Lower leg skin (tissue), 4 donors: ENCODE data around the gene LSM4. TPM values are rescaled to one million over a fixed set of nuclear protein-coding genes. Genes with fewer than 3 reads are reported as not detected.

Experiments used
- DNase-seq, 2 donors: peaks; one replicate each; pipeline ENCODE4 v3.0.0-alpha.2; 2019; ENCODE audit warnings: low spot score in 2 of 2
- H3K4me3 ChIP-seq: fragments of 200-600 bp; sonication (generic); 2 replicates; pipeline ENCODE4 v1.5.1; 2017; ENCODE audit warnings: mild to moderate bottlenecking, low read depth; ENCODE audit not compliant: poor library complexity, severe bottlenecking
- CTCF ChIP-seq, 3 donors: fragments of 450-650 bp; IDR thresholded peaks; one replicate each; pipeline ENCODE4 v1.5.1; 2016; ENCODE audit warnings: antibody characterized with exemption in 3 of 3, mild to moderate bottlenecking in 3 of 3, moderate library complexity in 2 of 3
- POLR2A ChIP-seq, 2 donors: fragments of 450-650 bp; IDR thresholded peaks; one replicate each; pipeline ENCODE4 v1.6.1; 2016 to 2017; ENCODE audit warnings: antibody characterized with exemption in 2 of 2, mild to moderate bottlenecking in 1 of 2, moderate library complexity in 1 of 2
- WGBS, 2 donors: methylation state at CpG; one replicate each; pipeline ENCODE4 v1.1.5; 2018; 5-methylcytosine and 5-hydroxymethylcytosine counted together
- intact Hi-C: fragments of 100-400 bp; cut with DNase I; formaldehyde crosslinking; loops from one replicate; pipeline ENCODE4 v1.15.0; 2023; ENCODE audit warnings: low total_unique reads
- total RNA-seq, 4 donors: library from RNA; depleted of rRNA; stranded (reverse); fragments of >200 nt; gene quantifications; one replicate each; pipeline ENCODE4 v1.1.0, GENCODE V29; 2016

LSM4 gene
- total RNA-seq, 4 donors from 2014 or later, result 59.7 to 149 (median 105) TPM

DNA sequence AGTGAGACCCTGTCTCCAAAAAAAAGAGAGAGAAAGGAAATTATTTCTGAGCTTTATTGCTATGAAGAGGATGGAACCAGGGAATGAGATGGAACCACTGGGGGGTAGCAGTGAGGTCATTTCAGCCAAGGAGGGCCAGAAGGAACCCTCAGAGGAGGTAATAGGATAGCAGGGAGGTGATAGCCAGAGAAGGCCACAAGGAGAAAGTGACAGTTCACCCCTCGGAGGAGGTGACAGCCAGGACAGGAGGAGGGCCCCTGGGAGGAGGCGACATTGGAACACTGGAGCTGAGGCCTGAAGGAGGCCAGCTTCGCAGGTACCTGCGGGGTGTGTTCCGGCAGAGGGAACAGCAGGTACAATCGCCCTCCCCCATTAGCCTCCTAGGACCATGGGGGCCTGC lies 16.8 kb upstream of the LSM4 start:
- intact Hi-C loops, result no loop called here
- TF ChIP-seq CTCF (IDR thresholded peaks at IDR 0.05), result no peak
- no peak for TF ChIP-seq POLR2A (IDR thresholded peaks at IDR 0.05)
- DNase-seq, result no peak
- H3K4me3 ChIP-seq, result no peak overlapping the region
- WGBS, 2 donors, result 52 to 53% methylated on average over 6 of the region's 6 CpGs

- no peak for DNase-seq
- WGBS, 2 donors, result 78 to 83% methylated on average over 9 of the region's 9 CpGs
- TF ChIP-seq CTCF (IDR thresholded peaks at IDR 0.05) (no peak), POLR2A (IDR thresholded peaks at IDR 0.05) (no peak)
- intact Hi-C loops, result no loop called here
- no peak overlapping the region for H3K4me3 ChIP-seq
These were observed 15.7 kb upstream of the LSM4 start for GRCh38 chr19:18338541-18338940.

GRCh38 chr19:18336121-18336520 lies 13.2 kb upstream of the LSM4 start:
- no peak for DNase-seq
- TF ChIP-seq POLR2A (IDR thresholded peaks at IDR 0.05) (no peak), CTCF (IDR thresholded peaks at IDR 0.05) (no peak)
- no peak overlapping the region for H3K4me3 ChIP-seq
- intact Hi-C loops, result no loop called here
- 56 to 75% methylated on average over 7 of the region's 7 CpGs for WGBS, 2 donors

DNA sequence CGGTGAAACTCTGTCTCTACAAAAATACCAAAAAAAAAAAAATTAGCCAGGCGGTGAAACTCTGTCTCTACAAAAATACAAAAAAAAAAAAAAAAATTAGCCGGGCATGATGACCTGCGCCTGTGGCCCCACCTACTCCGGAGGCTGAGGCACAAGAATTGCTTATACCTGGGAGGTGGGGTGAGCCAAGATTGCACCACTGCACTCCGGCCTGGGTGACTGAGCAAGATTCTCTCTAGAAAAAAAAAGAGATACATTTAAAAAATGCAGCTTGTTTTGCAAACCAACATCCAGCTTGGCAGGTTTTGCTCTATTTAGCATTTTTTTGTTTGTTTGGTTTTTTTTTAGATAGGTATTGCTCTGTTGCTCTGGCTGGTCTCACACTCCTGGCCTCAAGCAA lies 10.8 kb upstream of the LSM4 start:
- 69 to 73% methylated on average over 6 of the region's 6 CpGs for WGBS, 2 donors
- no peak for TF ChIP-seq POLR2A (IDR thresholded peaks at IDR 0.05)
- TF ChIP-seq CTCF (IDR thresholded peaks at IDR 0.05), result no peak
- intact Hi-C loops, result no loop called here

DNA sequence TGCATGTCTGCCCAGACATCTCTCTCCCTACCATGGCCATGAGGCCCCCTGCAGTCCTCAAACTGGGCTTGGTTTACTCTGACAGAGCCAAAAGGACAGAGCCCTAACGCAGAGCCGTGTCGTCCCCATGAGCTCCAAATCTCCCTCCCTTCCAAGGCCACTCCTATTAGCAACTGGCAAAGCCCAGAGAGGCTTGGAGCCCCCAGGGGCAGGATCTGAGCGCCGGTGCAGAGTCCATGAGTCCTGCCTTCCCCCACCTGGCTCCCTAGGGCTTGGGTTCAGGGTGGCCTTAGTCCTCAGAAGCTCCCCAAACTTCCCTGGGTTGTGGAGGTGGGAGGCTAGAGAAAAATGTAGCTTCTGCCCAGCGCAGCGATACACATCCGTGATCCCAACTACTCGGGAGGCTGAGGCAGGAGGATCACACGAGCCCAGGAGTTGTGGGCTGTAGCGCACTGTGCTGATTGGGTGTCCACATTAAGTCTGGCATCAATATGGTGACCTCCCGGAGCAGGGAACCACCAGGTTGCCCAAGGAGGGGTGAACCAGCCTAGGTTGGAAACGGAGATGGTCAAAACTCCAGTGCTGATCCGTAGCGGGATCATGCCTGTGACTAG lies 10.1 kb upstream of the LSM4 start:
- no peak overlapping the region for H3K4me3 ChIP-seq
- no peak for DNase-seq
- 78 to 85% methylated on average over 15 of the region's 15 CpGs for WGBS, 2 donors
- intact Hi-C loops, result no loop called here
- no peak for TF ChIP-seq CTCF (IDR thresholded peaks at IDR 0.05)
- TF ChIP-seq POLR2A (IDR thresholded peaks at IDR 0.05), result no peak

More for the DNA sequence above, 10.8 kb upstream of the LSM4 start:
- no peak for DNase-seq
- H3K4me3 ChIP-seq, result no peak overlapping the region

GRCh38 chr19:18330868-18331267 lies 8.0 kb upstream of the LSM4 start:
- H3K4me3 ChIP-seq, result no peak overlapping the region
- 88 to 90% methylated on average over 9 of the region's 9 CpGs for WGBS, 2 donors
- intact Hi-C loops, result no loop called here
- TF ChIP-seq CTCF (IDR thresholded peaks at IDR 0.05), result no peak
- TF ChIP-seq POLR2A (IDR thresholded peaks at IDR 0.05), result no peak
- no peak for DNase-seq
